Measurements from ENCODE around the gene CLCN7. TPM values are rescaled to one million over a fixed set of nuclear protein-coding genes. Genes with fewer than 3 reads are reported as not detected.

Gene CLCN7
- total RNA-seq, 1 experiment from 2014 or later: 110 TPM

GRCh38 chr16:1523581-1524245, 48.9 kb upstream of the CLCN7 start:
- H3K4me2 ChIP-seq: no peak overlapping the region
- TF ChIP-seq CTCF (conservative IDR thresholded peaks at IDR 0.05) (no peak), EZH2 (IDR thresholded peaks at IDR 0.05; ENCODE audit: low read depth) (no peak)
- BruUV-seq (replicated peaks): no TSS peak
- H3K9me2 ChIP-seq (ENCODE audit: insufficient read depth): no peaks in the 10 kb centered on the region
- no peaks in the 10 kb centered on the region; the same call in 1 of the 2 replicates for H4K20me1 ChIP-seq (ENCODE audit: insufficient read depth)
- H3K27me3 ChIP-seq (ENCODE audit: insufficient read depth, low read depth): no peaks in the 10 kb centered on the region
- no peaks in the 10 kb centered on the region for H3F3A ChIP-seq (ENCODE audit: insufficient read depth, low read depth)
- intact Hi-C loops (cut with micrococcal nuclease; ENCODE audit: unreplicated experiment): no loop called here
- H3K79me2 ChIP-seq (ENCODE audit: low read depth): no peaks in the 10 kb centered on the region
- POLR2A ChIA-PET (ENCODE audit: unreplicated experiment): no interaction called here
- CTCF ChIA-PET: no interaction called here
- no peaks in the 10 kb centered on the region for H3K36me3 ChIP-seq (ENCODE audit: low read depth)
- no peak for DNase-seq
- H3K9me3 ChIP-seq (ENCODE audit: insufficient read depth, low read depth): no peaks in the 10 kb centered on the region
- H3K27ac ChIP-seq: no peak overlapping the region
- H3K4me3 ChIP-seq: no peak overlapping the region
- H3K4me1 ChIP-seq (replicated peaks; ENCODE audit: insufficient read depth): no peaks in the 10 kb centered on the region
- H2AFZ ChIP-seq: no peak overlapping the region

- H4K20me1 ChIP-seq (ENCODE audit: insufficient read depth): no peaks in the 10 kb centered on the region
- H3K27me3 ChIP-seq (ENCODE audit: insufficient read depth, low read depth): no peaks in the 10 kb centered on the region
- no peak overlapping the region for H3K4me2 ChIP-seq
- no peak overlapping the region for H3K4me3 ChIP-seq
- H3F3A ChIP-seq (ENCODE audit: insufficient read depth, low read depth): 0 out of 2 replicates have a peak, but pooled peaks cover 3% of the 10 kb centered on the region
- ChIA-PET POLR2A (ENCODE audit: unreplicated experiment) (no interaction called here), CTCF (no interaction called here)
- no TSS peak for BruUV-seq (replicated peaks)
- no peak for DNase-seq
- H3K4me1 ChIP-seq (replicated peaks; ENCODE audit: insufficient read depth): no peaks in the 10 kb centered on the region
- no peak for TF ChIP-seq EZH2 (IDR thresholded peaks at IDR 0.05; ENCODE audit: low read depth)
- TF ChIP-seq CTCF (conservative IDR thresholded peaks at IDR 0.05): no peak
- H2AFZ ChIP-seq: no peak overlapping the region
- no peaks in the 10 kb centered on the region for H3K9me3 ChIP-seq (ENCODE audit: insufficient read depth, low read depth)
- no peak overlapping the region for H3K27ac ChIP-seq
- H3K36me3 ChIP-seq (ENCODE audit: low read depth): no peaks in the 10 kb centered on the region
- no peaks in the 10 kb centered on the region for H3K9me2 ChIP-seq (ENCODE audit: insufficient read depth)
- intact Hi-C loops (cut with micrococcal nuclease; ENCODE audit: unreplicated experiment): no loop called here
- H3K79me2 ChIP-seq (ENCODE audit: low read depth): no peaks in the 10 kb centered on the region
Measured at GRCh38 chr16:1520461-1520860, 45.6 kb upstream of the CLCN7 start.

- H3K4me1 ChIP-seq (replicated peaks; ENCODE audit: insufficient read depth): no peaks in the 10 kb centered on the region
- no peaks in the 10 kb centered on the region for H3K9me2 ChIP-seq (ENCODE audit: insufficient read depth)
- TF ChIP-seq EZH2 (IDR thresholded peaks at IDR 0.05; ENCODE audit: low read depth) (no peak), CTCF (conservative IDR thresholded peaks at IDR 0.05) (no peak)
- H3K36me3 ChIP-seq (ENCODE audit: low read depth): no peaks in the 10 kb centered on the region
- no peak overlapping the region for H2AFZ ChIP-seq
- H3K4me3 ChIP-seq: no peak overlapping the region
- no peaks in the 10 kb centered on the region for H3K79me2 ChIP-seq (ENCODE audit: low read depth)
- 0 out of 2 replicates have a peak, but pooled peaks cover 3% of the 10 kb centered on the region for H3F3A ChIP-seq (ENCODE audit: insufficient read depth, low read depth)
- DNase-seq: no peak
- CTCF ChIA-PET: no interaction called here
- no peaks in the 10 kb centered on the region for H3K9me3 ChIP-seq (ENCODE audit: insufficient read depth, low read depth)
- no peaks in the 10 kb centered on the region for H4K20me1 ChIP-seq (ENCODE audit: insufficient read depth)
- no peak overlapping the region for H3K27ac ChIP-seq
- no peaks in the 10 kb centered on the region for H3K27me3 ChIP-seq (ENCODE audit: insufficient read depth, low read depth)
- BruUV-seq (replicated peaks): no TSS peak
- POLR2A ChIA-PET (ENCODE audit: unreplicated experiment): no interaction called here
- no peak overlapping the region for H3K4me2 ChIP-seq
- intact Hi-C loops (cut with micrococcal nuclease; ENCODE audit: unreplicated experiment): no loop called here
Measured at GRCh38 chr16:1519831-1520230, 45.0 kb upstream of the CLCN7 start.

All from PC-9 (cell line).